Activated CD4-positive, alpha-beta memory T cell treated with anti-CD3 and anti-CD28 coated beads for 36 hours (primary cell): Measurements from ENCODE around the gene HTR4. TPM values are rescaled to one million over a fixed set of nuclear protein-coding genes. Genes with fewer than 3 reads are reported as not detected.

ENCODE experiments used
- CTCF ChIA-PET: fragments of 350-600 bp; sonication (Branson Sonifier 250); formaldehyde crosslinking; loops from one replicate; lab custom pipeline; 2021; ENCODE audit warnings: antibody characterized with exemption, inconsistent platforms; lab: Charles Lee
- POLR2A ChIA-PET: fragments of 350-600 bp; sonication (Branson Sonifier 250); formaldehyde crosslinking; loops from one replicate; lab custom pipeline; 2021; ENCODE audit warnings: antibody characterized with exemption; lab: Charles Lee
- DNase-seq: peaks from one replicate; pipeline ENCODE4 v3.0.0-alpha.2; 2020
- H3K27ac Mint-ChIP-seq: one replicate; pipeline ENCODE4 v1.8.0; 2021; ENCODE audit warnings: mixed read lengths
- H3K27me3 Mint-ChIP-seq: one replicate; pipeline ENCODE4 v1.8.0; 2021; ENCODE audit warnings: mixed read lengths
- H3K36me3 Mint-ChIP-seq: one replicate; pipeline ENCODE4 v1.8.0; 2021; ENCODE audit warnings: mixed read lengths
- H3K4me1 Mint-ChIP-seq: one replicate; pipeline ENCODE4 v1.8.0; 2021; ENCODE audit warnings: low read depth, mixed read lengths
- H3K4me3 Mint-ChIP-seq: one replicate; pipeline ENCODE4 v1.8.0; 2021; ENCODE audit warnings: mild to moderate bottlenecking, mixed read lengths
- H3K9me3 Mint-ChIP-seq: one replicate; pipeline ENCODE4 v1.8.0; 2021; ENCODE audit warnings: mixed read lengths
- intact Hi-C: fragments of 100-400 bp; cut with micrococcal nuclease; formaldehyde crosslinking; loops from one replicate; pipeline ENCODE4 v1.15.1; 2023
- total RNA-seq, 2 experiments: library from RNA; stranded (reverse); gene quantifications; one replicate each; pipeline ENCODE4 v1.2.3, GENCODE V29; 2021

HTR4 gene
- total RNA-seq, 2 experiments from 2014 or later: not detected

- ChIA-PET POLR2A (no interaction called here), CTCF (interaction anchor here (0.6 kb wide), 1 partner anchor 78 kb away, joined by 3 read pairs; no protein-coding TSS in a partner anchor)
- Mint-ChIP-seq H3K9me3 (no peaks in the 10 kb centered on the region), H3K4me1 (no peaks in the 10 kb centered on the region), H3K27me3 (peaks cover 38% of the 10 kb centered on the region), H3K27ac (no peak overlapping the region), H3K4me3 (no peak overlapping the region), H3K36me3 (no peaks in the 10 kb centered on the region)
- intact Hi-C loops: no loop called here
- no peak for DNase-seq
Measured at GRCh38 chr5:148653291-148653835, 964 bp downstream of the HTR4 start.

GRCh38 chr5:148651528-148651927 is 2.8 kb downstream of the HTR4 start:
- no peaks in the 10 kb centered on the region for H3K36me3 Mint-ChIP-seq
- H3K27ac Mint-ChIP-seq: no peak overlapping the region
- no peaks in the 10 kb centered on the region for H3K4me1 Mint-ChIP-seq
- POLR2A ChIA-PET: no interaction called here
- no peak for DNase-seq
- no peak overlapping the region for H3K4me3 Mint-ChIP-seq
- peaks cover 35% of the 10 kb centered on the region for H3K27me3 Mint-ChIP-seq
- H3K9me3 Mint-ChIP-seq: no peaks in the 10 kb centered on the region
- CTCF ChIA-PET: no interaction called here
- intact Hi-C loops: no loop called here

GRCh38 chr5:148645527-148645926 is 8.8 kb downstream of the HTR4 start:
- ChIA-PET POLR2A (no interaction called here), CTCF (no interaction called here)
- intact Hi-C loops: no loop called here
- Mint-ChIP-seq H3K27me3 (peaks cover 3% of the 10 kb centered on the region), H3K36me3 (no peaks in the 10 kb centered on the region), H3K4me1 (no peaks in the 10 kb centered on the region), H3K9me3 (no peaks in the 10 kb centered on the region), H3K4me3 (no peak overlapping the region), H3K27ac (no peak overlapping the region)
- DNase-seq: no peak

- H3K27ac Mint-ChIP-seq: no peak overlapping the region
- H3K27me3 Mint-ChIP-seq: peaks cover 6% of the 10 kb centered on the region
- no peak for DNase-seq
- ChIA-PET POLR2A (no interaction called here), CTCF (interaction anchor here (1.4 kb wide), 1 partner anchor 89 kb away, joined by 4 read pairs; no protein-coding TSS in a partner anchor)
- intact Hi-C loops: no loop called here
- no peaks in the 10 kb centered on the region for H3K36me3 Mint-ChIP-seq
- no peaks in the 10 kb centered on the region for H3K9me3 Mint-ChIP-seq
- H3K4me1 Mint-ChIP-seq: no peaks in the 10 kb centered on the region
- no peak overlapping the region for H3K4me3 Mint-ChIP-seq
Measured at GRCh38 chr5:148641735-148642134, 12.6 kb downstream of the HTR4 start.

GRCh38 chr5:148640471-148640870 is 13.9 kb downstream of the HTR4 start:
- H3K27me3 Mint-ChIP-seq: peaks cover 6% of the 10 kb centered on the region
- DNase-seq: no peak
- no peak overlapping the region for H3K27ac Mint-ChIP-seq
- H3K4me1 Mint-ChIP-seq: no peaks in the 10 kb centered on the region
- no peak overlapping the region for H3K4me3 Mint-ChIP-seq
- CTCF ChIA-PET: no interaction called here
- H3K36me3 Mint-ChIP-seq: no peaks in the 10 kb centered on the region
- no peaks in the 10 kb centered on the region for H3K9me3 Mint-ChIP-seq
- intact Hi-C loops: no loop called here
- POLR2A ChIA-PET: no interaction called here

GRCh38 chr5:148639081-148639480 is 15.2 kb downstream of the HTR4 start:
- no peaks in the 10 kb centered on the region for H3K36me3 Mint-ChIP-seq
- ChIA-PET POLR2A (no interaction called here), CTCF (no interaction called here)
- no peaks in the 10 kb centered on the region for H3K4me1 Mint-ChIP-seq
- H3K4me3 Mint-ChIP-seq: no peak overlapping the region
- DNase-seq: no peak
- no peaks in the 10 kb centered on the region for H3K9me3 Mint-ChIP-seq
- no peak overlapping the region for H3K27ac Mint-ChIP-seq
- peaks cover 10% of the 10 kb centered on the region for H3K27me3 Mint-ChIP-seq
- intact Hi-C loops: no loop called here

GRCh38 chr5:148636353-148636752 is 18.0 kb downstream of the HTR4 start:
- POLR2A ChIA-PET: no interaction called here
- Mint-ChIP-seq H3K4me1 (peaks cover 3% of the 10 kb centered on the region), H3K27me3 (peaks cover 15% of the 10 kb centered on the region), H3K9me3 (no peaks in the 10 kb centered on the region), H3K36me3 (no peaks in the 10 kb centered on the region), H3K4me3 (no peak overlapping the region), H3K27ac (no peak overlapping the region)
- no peak for DNase-seq
- CTCF ChIA-PET: interaction anchor here (0.6 to 1.5 kb wide), 2 partner anchors 95 to 686 kb away, joined by 3 to 6 read pairs; no protein-coding TSS in a partner anchor
- intact Hi-C loops: no loop called here

- H3K36me3 Mint-ChIP-seq: no peaks in the 10 kb centered on the region
- intact Hi-C loops: no loop called here
- ChIA-PET CTCF (interaction anchor here (0.6 to 1.5 kb wide), 2 partner anchors 95 to 685 kb away, joined by 3 to 6 read pairs; no protein-coding TSS in a partner anchor), POLR2A (no interaction called here)
- H3K4me3 Mint-ChIP-seq: no peak overlapping the region
- H3K27ac Mint-ChIP-seq: no peak overlapping the region
- no peak for DNase-seq
- H3K27me3 Mint-ChIP-seq: peaks cover 17% of the 10 kb centered on the region
- H3K9me3 Mint-ChIP-seq: no peaks in the 10 kb centered on the region
- H3K4me1 Mint-ChIP-seq: peaks cover 3% of the 10 kb centered on the region
Measured at GRCh38 chr5:148635321-148636083, 18.8 kb downstream of the HTR4 start.

- intact Hi-C loops: no loop called here
- H3K9me3 Mint-ChIP-seq: no peaks in the 10 kb centered on the region
- ChIA-PET CTCF (interaction anchor here (2.2 kb wide), 1 partner anchor 98 kb away, joined by 11 read pairs; no protein-coding TSS in a partner anchor), POLR2A (no interaction called here)
- no peak for DNase-seq
- peaks cover 11% of the 10 kb centered on the region for H3K27me3 Mint-ChIP-seq
- no peak overlapping the region for H3K27ac Mint-ChIP-seq
- peaks cover 3% of the 10 kb centered on the region for H3K4me1 Mint-ChIP-seq
- H3K36me3 Mint-ChIP-seq: no peaks in the 10 kb centered on the region
- H3K4me3 Mint-ChIP-seq: no peak overlapping the region
Measured at GRCh38 chr5:148633067-148633377, 21.3 kb downstream of the HTR4 start.

GRCh38 chr5:148632255-148633066 is 21.9 kb downstream of the HTR4 start:
- no peaks in the 10 kb centered on the region for H3K9me3 Mint-ChIP-seq
- peaks cover 11% of the 10 kb centered on the region for H3K27me3 Mint-ChIP-seq
- intact Hi-C loops: no loop called here
- CTCF ChIA-PET: interaction anchor here (2.2 kb wide), 1 partner anchor 98 kb away, joined by 11 read pairs; no protein-coding TSS in a partner anchor
- peaks cover 3% of the 10 kb centered on the region for H3K4me1 Mint-ChIP-seq
- no peak for DNase-seq
- H3K27ac Mint-ChIP-seq: no peak overlapping the region
- no peaks in the 10 kb centered on the region for H3K36me3 Mint-ChIP-seq
- POLR2A ChIA-PET: no interaction called here
- no peak overlapping the region for H3K4me3 Mint-ChIP-seq

GRCh38 chr5:148626986-148627385 is 27.3 kb downstream of the HTR4 start:
- no peak for DNase-seq
- ChIA-PET POLR2A (no interaction called here), CTCF (no interaction called here)
- Mint-ChIP-seq H3K36me3 (no peaks in the 10 kb centered on the region), H3K4me1 (peaks cover 1% of the 10 kb centered on the region), H3K27me3 (peaks cover 12% of the 10 kb centered on the region), H3K4me3 (no peak overlapping the region), H3K27ac (no peak overlapping the region), H3K9me3 (no peaks in the 10 kb centered on the region)
- intact Hi-C loops: no loop called here

GRCh38 chr5:148626081-148626613 is 28.2 kb downstream of the HTR4 start:
- Mint-ChIP-seq H3K27ac (no peak overlapping the region), H3K4me1 (peaks cover 3% of the 10 kb centered on the region), H3K9me3 (no peaks in the 10 kb centered on the region), H3K27me3 (peaks cover 8% of the 10 kb centered on the region), H3K4me3 (no peak overlapping the region), H3K36me3 (no peaks in the 10 kb centered on the region)
- intact Hi-C loops: no loop called here
- ChIA-PET CTCF (no interaction called here), POLR2A (no interaction called here)
- no peak for DNase-seq
